DOHH2 (cell line): ENCODE results near the gene TTC21B.

Experiments used
- CTCF ChIP-seq: fragments of 200-600 bp; sonication (generic); IDR thresholded peaks from one replicate; pipeline ENCODE4 v1.5.1; 2014; ENCODE audit warnings: antibody characterized with exemption, mild to moderate bottlenecking, low read depth, low read length; ENCODE audit not compliant: poor library complexity, severe bottlenecking
- EZH2phosphoT487 ChIP-seq: fragments of 200-600 bp; sonication (generic); IDR thresholded peaks from 2 replicates; pipeline ENCODE4 v1.6.1; 2017; ENCODE audit warnings: borderline replicate concordance, mild to moderate bottlenecking, antibody characterized with exemption, low read length, moderate library complexity, mixed read lengths

GRCh38 chr2:165825041-165825440, 128.5 kb downstream of the TTC21B start:
- no peak for TF ChIP-seq CTCF
- TF ChIP-seq EZH2phosphoT487, result no peak
